Measurements from ENCODE around the gene SEL1L3. TPM values are rescaled to one million over a fixed set of nuclear protein-coding genes. Genes with fewer than 3 reads are reported as not detected.

SEL1L3 gene
- total RNA-seq, 1 donor from 2014 or later, result 18.3 TPM

DNA sequence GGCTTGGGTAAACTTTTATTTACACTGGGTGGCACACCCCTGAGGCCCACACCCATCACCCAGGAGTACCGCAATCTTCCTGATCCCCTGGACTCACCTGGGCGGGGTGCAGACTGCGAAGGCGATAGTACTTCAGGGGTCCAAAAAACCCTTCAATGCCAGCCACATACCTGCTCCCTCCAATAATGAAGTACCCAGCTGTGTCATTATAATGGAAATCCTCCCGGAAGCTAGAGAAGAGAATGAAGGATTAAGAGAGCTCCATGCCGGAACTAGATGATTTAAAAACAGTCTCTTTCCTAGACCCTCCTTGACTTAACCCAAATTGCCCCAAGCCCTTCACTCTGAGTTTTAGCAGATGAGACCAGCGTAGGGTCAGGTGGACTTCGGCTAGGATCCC, 40.9 kb downstream of the SEL1L3 start:
- H3K36me3 ChIP-seq (ENCODE audit: control insufficient read depth in 3 of 3, insufficient read depth in 3 of 3, low read length in 3 of 3), result no peaks in the 10 kb centered on the region
- no peaks in the 10 kb centered on the region for H3K4me1 ChIP-seq (ENCODE audit: control insufficient read depth in 3 of 3, insufficient read depth in 3 of 3, low read length in 3 of 3)
- H3K9me3 ChIP-seq (ENCODE audit: control insufficient read depth in 3 of 3, low read length in 3 of 3), result no peaks in the 10 kb centered on the region
- H3K27me3 ChIP-seq (ENCODE audit: control insufficient read depth in 3 of 3, insufficient read depth in 3 of 3, low read length in 3 of 3), result no peaks in the 10 kb centered on the region
- no peak overlapping the region for H3K9ac ChIP-seq (ENCODE audit: low read depth in 1 of 3, low read length in 3 of 3)
- no peak overlapping the region for H3K27ac ChIP-seq (ENCODE audit: low read depth, low read length)
- no peak overlapping the region for H3K4me3 ChIP-seq (ENCODE audit: low read length in 3 of 3)

DNA sequence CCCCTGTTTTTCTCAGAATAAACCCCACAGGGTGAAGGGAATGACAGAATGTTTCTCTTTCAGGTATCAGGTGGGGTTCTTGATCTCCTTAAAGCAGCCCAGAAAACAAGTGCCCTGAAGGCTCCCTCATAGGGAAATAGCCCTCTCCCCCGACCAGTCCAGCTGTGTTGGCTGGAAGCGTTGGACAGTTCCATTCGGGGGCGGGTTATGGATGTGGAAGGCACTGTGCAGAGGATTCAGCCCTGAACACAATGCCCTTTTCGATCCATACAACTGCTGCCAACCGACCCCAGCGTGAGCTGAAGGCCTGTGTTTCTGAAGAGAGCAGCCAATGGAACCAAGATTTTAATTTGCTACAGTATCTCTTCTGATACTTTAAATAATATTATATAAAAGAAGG, 41.5 kb downstream of the SEL1L3 start:
- Histone ChIP-seq H3K4me1 (ENCODE audit: control insufficient read depth in 3 of 3, insufficient read depth in 3 of 3, low read length in 3 of 3) (no peaks in the 10 kb centered on the region), H3K27ac (ENCODE audit: low read depth, low read length) (no peak overlapping the region), H3K9ac (ENCODE audit: low read depth in 1 of 3, low read length in 3 of 3) (no peak overlapping the region), H3K9me3 (ENCODE audit: control insufficient read depth in 3 of 3, low read length in 3 of 3) (no peaks in the 10 kb centered on the region), H3K4me3 (ENCODE audit: low read length in 3 of 3) (no peak overlapping the region), H3K36me3 (ENCODE audit: control insufficient read depth in 3 of 3, insufficient read depth in 3 of 3, low read length in 3 of 3) (no peaks in the 10 kb centered on the region), H3K27me3 (ENCODE audit: control insufficient read depth in 3 of 3, insufficient read depth in 3 of 3, low read length in 3 of 3) (no peaks in the 10 kb centered on the region)

GRCh38 chr4:25818876-25819275, 43.9 kb downstream of the SEL1L3 start:
- Histone ChIP-seq H3K27me3 (ENCODE audit: control insufficient read depth in 3 of 3, insufficient read depth in 3 of 3, low read length in 3 of 3) (no peaks in the 10 kb centered on the region), H3K9ac (ENCODE audit: low read depth in 1 of 3, low read length in 3 of 3) (no peak overlapping the region), H3K27ac (ENCODE audit: low read depth, low read length) (no peak overlapping the region), H3K36me3 (ENCODE audit: control insufficient read depth in 3 of 3, insufficient read depth in 3 of 3, low read length in 3 of 3) (no peaks in the 10 kb centered on the region), H3K9me3 (ENCODE audit: control insufficient read depth in 3 of 3, low read length in 3 of 3) (no peaks in the 10 kb centered on the region), H3K4me3 (ENCODE audit: low read length in 3 of 3) (no peak overlapping the region), H3K4me1 (ENCODE audit: control insufficient read depth in 3 of 3, insufficient read depth in 3 of 3, low read length in 3 of 3) (peaks cover 0 to 4% (median under 1%) of the 10 kb centered on the region in 3 donors)

- Histone ChIP-seq H3K36me3 (ENCODE audit: control insufficient read depth in 3 of 3, insufficient read depth in 3 of 3, low read length in 3 of 3) (no peaks in the 10 kb centered on the region), H3K9ac (ENCODE audit: low read depth in 1 of 3, low read length in 3 of 3) (no peak overlapping the region), H3K4me1 (ENCODE audit: control insufficient read depth in 3 of 3, insufficient read depth in 3 of 3, low read length in 3 of 3) (peaks cover 0 to 6% (median 2%) of the 10 kb centered on the region in 3 donors), H3K4me3 (ENCODE audit: low read length in 3 of 3) (no peak overlapping the region), H3K9me3 (ENCODE audit: control insufficient read depth in 3 of 3, low read length in 3 of 3) (no peaks in the 10 kb centered on the region), H3K27me3 (ENCODE audit: control insufficient read depth in 3 of 3, insufficient read depth in 3 of 3, low read length in 3 of 3) (no peaks in the 10 kb centered on the region), H3K27ac (ENCODE audit: low read depth, low read length) (no peak overlapping the region)
These were observed 44.4 kb downstream of the SEL1L3 start for GRCh38 chr4:25818371-25818871.

DNA sequence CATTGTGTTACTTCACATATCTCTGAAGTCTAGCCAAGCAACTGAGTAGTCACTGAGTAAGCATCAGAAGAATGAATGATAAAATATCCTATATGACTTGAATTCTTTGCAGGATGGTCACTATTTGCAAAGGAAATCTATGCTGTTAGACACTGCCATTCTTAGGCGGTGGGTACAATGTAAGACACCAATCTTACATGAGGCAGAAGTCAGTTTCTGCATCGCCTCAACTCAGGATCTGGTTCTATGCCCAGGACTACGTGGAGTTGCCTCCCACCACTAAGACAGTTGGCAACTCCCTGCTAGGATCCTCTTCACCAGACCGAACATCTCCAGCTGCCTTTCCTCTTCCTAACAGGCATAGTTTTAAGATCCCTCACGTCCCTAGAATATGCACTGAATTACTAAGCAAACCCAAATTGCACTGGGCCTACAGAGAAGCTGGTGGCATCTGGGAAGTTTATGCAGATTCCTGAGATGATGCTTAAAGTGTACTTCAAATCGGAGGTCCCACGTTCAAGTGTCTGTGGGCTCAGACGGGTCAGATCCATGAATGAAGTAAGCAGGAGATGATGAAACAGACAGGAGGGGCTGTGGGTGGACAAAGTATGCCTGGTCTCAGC, 45.6 kb downstream of the SEL1L3 start:
- H3K27me3 ChIP-seq (ENCODE audit: control insufficient read depth in 3 of 3, insufficient read depth in 3 of 3, low read length in 3 of 3), result no peaks in the 10 kb centered on the region
- no peaks in the 10 kb centered on the region for H3K9me3 ChIP-seq (ENCODE audit: control insufficient read depth in 3 of 3, low read length in 3 of 3)
- no peak overlapping the region for H3K4me3 ChIP-seq (ENCODE audit: low read length in 3 of 3)
- no peak overlapping the region for H3K9ac ChIP-seq (ENCODE audit: low read depth in 1 of 3, low read length in 3 of 3)
- no peaks in the 10 kb centered on the region for H3K36me3 ChIP-seq (ENCODE audit: control insufficient read depth in 3 of 3, insufficient read depth in 3 of 3, low read length in 3 of 3)
- no peak overlapping the region for H3K27ac ChIP-seq (ENCODE audit: low read depth, low read length)
- peaks cover 0 to 6% (median 2%) of the 10 kb centered on the region in 3 donors for H3K4me1 ChIP-seq (ENCODE audit: control insufficient read depth in 3 of 3, insufficient read depth in 3 of 3, low read length in 3 of 3)

DNA sequence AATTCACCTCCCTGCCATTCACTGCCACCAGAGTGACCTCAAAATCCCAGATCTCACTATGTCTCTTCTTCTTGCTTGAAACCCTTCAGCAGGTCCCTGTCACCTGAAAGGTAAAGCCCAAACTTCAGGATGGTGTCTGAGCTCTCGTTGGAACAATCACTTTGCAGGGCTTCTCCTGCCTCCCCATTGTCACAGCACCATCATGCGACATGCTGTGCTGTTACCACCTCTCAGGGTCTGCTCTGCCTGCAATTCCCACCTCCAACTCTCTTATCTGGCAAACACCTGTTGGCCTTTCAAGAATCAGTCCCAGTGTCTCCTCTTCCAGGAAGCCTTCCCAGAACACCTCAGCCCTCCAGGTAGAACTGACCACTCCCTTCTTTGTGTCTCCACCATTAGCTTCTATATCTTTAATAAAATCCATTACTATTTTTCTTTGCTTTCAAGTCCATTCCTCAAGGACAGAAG, 46.2 kb downstream of the SEL1L3 start:
- peaks cover 0 to 6% (median 2%) of the 10 kb centered on the region in 3 donors for H3K4me1 ChIP-seq (ENCODE audit: control insufficient read depth in 3 of 3, insufficient read depth in 3 of 3, low read length in 3 of 3)
- no peaks in the 10 kb centered on the region for H3K36me3 ChIP-seq (ENCODE audit: control insufficient read depth in 3 of 3, insufficient read depth in 3 of 3, low read length in 3 of 3)
- H3K4me3 ChIP-seq (ENCODE audit: low read length in 3 of 3), result no peak overlapping the region
- no peak overlapping the region for H3K9ac ChIP-seq (ENCODE audit: low read depth in 1 of 3, low read length in 3 of 3)
- no peaks in the 10 kb centered on the region for H3K9me3 ChIP-seq (ENCODE audit: control insufficient read depth in 3 of 3, low read length in 3 of 3)
- H3K27ac ChIP-seq (ENCODE audit: low read depth, low read length), result no peak overlapping the region
- H3K27me3 ChIP-seq (ENCODE audit: control insufficient read depth in 3 of 3, insufficient read depth in 3 of 3, low read length in 3 of 3), result no peaks in the 10 kb centered on the region

GRCh38 chr4:25815586-25815985, 47.2 kb downstream of the SEL1L3 start:
- H3K4me1 ChIP-seq (ENCODE audit: control insufficient read depth in 3 of 3, insufficient read depth in 3 of 3, low read length in 3 of 3), result peaks cover 0 to 6% (median 2%) of the 10 kb centered on the region in 3 donors
- no peaks in the 10 kb centered on the region for H3K36me3 ChIP-seq (ENCODE audit: control insufficient read depth in 3 of 3, insufficient read depth in 3 of 3, low read length in 3 of 3)
- no peak overlapping the region for H3K27ac ChIP-seq (ENCODE audit: low read depth, low read length)
- H3K27me3 ChIP-seq (ENCODE audit: control insufficient read depth in 3 of 3, insufficient read depth in 3 of 3, low read length in 3 of 3), result no peaks in the 10 kb centered on the region
- no peak overlapping the region for H3K4me3 ChIP-seq (ENCODE audit: low read length in 3 of 3)
- no peak overlapping the region for H3K9ac ChIP-seq (ENCODE audit: low read depth in 1 of 3, low read length in 3 of 3)
- no peaks in the 10 kb centered on the region for H3K9me3 ChIP-seq (ENCODE audit: control insufficient read depth in 3 of 3, low read length in 3 of 3)

DNA sequence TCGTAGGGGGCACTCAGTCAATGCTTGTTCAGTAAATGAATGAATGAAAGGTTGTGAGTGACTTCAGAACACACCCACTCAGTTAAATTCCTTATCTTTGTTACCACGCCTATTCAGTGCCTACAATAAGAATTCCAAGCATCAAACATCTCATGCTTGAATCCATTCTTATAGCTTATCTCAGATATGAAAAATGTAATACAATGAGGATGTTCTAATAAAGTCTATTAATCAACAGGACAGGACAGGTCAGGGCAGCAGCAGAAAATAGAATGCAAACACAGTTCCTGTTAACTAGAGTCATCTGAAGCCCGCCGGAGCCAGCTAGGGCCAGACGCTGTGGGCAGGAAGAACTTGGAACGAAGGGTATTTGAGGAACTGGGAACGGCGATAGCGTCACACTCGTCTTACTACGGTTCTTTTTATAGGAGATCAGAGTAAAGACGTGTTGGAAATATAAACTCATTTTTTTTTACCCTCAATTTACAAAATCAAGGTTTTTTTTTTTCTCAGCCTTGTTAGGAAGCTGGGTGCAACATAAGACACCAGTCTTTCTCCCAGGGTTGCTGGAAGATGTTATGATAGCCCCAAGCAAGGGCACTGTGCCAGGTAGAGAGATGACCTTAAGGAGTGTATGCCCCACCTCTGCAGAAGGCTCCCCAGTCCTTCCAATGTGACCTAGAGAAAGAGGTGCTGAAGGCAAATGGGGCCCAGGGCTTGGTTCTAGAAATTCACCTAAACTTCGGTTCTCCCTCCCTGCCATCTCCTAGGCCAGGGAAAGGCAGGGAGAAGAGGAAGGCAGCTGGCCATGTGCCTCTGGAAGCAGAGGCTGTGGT, 48.3 kb downstream of the SEL1L3 start:
- Histone ChIP-seq H3K9me3 (ENCODE audit: control insufficient read depth in 3 of 3, low read length in 3 of 3) (no peaks in the 10 kb centered on the region), H3K4me1 (ENCODE audit: control insufficient read depth in 3 of 3, insufficient read depth in 3 of 3, low read length in 3 of 3) (peaks cover 0 to 6% (median 2%) of the 10 kb centered on the region in 3 donors), H3K27me3 (ENCODE audit: control insufficient read depth in 3 of 3, insufficient read depth in 3 of 3, low read length in 3 of 3) (no peaks in the 10 kb centered on the region), H3K9ac (ENCODE audit: low read depth in 1 of 3, low read length in 3 of 3) (no peak overlapping the region), H3K27ac (ENCODE audit: low read depth, low read length) (peak overlapping the region; percentile 23), H3K4me3 (ENCODE audit: low read length in 3 of 3) (no peak overlapping the region), H3K36me3 (ENCODE audit: control insufficient read depth in 3 of 3, insufficient read depth in 3 of 3, low read length in 3 of 3) (no peaks in the 10 kb centered on the region)

GRCh38 chr4:25813448-25814106, 49.2 kb downstream of the SEL1L3 start:
- peaks cover 0 to 6% (median 2%) of the 10 kb centered on the region in 3 donors for H3K4me1 ChIP-seq (ENCODE audit: control insufficient read depth in 3 of 3, insufficient read depth in 3 of 3, low read length in 3 of 3)
- H3K27ac ChIP-seq (ENCODE audit: low read depth, low read length), result peak overlapping the region; percentile 23
- H3K36me3 ChIP-seq (ENCODE audit: control insufficient read depth in 3 of 3, insufficient read depth in 3 of 3, low read length in 3 of 3), result no peaks in the 10 kb centered on the region
- H3K9ac ChIP-seq (ENCODE audit: low read depth in 1 of 3, low read length in 3 of 3), result no peak overlapping the region
- H3K9me3 ChIP-seq (ENCODE audit: control insufficient read depth in 3 of 3, low read length in 3 of 3), result no peaks in the 10 kb centered on the region
- no peak overlapping the region for H3K4me3 ChIP-seq (ENCODE audit: low read length in 3 of 3)
- H3K27me3 ChIP-seq (ENCODE audit: control insufficient read depth in 3 of 3, insufficient read depth in 3 of 3, low read length in 3 of 3), result no peaks in the 10 kb centered on the region

Measured in skeletal muscle tissue (tissue), 4 donors.